ENCODE measurements around the gene CFTR. TPM values are rescaled to one million over a fixed set of nuclear protein-coding genes. Genes with fewer than 3 reads are reported as not detected.

The CFTR gene
- total RNA-seq, 2 experiments from 2014 or later: not detected

DNA sequence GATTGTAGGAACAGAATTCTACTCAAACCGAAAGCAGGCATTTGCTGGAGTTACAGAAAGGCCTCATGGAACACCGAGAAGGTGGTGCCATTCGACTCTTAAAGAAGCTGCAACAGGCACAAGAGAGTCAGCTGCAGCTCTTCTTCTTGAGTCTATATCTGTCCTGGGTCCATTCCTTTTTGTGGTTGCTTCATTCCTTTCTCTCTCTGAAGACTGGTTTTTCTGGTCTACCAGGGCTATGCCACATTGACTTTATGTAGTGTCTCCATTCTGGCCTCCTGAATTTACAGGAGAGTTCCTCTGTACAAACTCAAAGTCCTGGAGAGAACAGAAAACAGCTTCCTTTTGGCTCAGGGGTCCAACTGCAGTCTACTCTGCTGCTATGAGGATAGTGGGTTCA lies 132.8 kb downstream of the CFTR start:
- H3K27me3 Mint-ChIP-seq: no peaks in the 10 kb centered on the region
- H3K36me3 Mint-ChIP-seq: no peaks in the 10 kb centered on the region
- no peaks in the 10 kb centered on the region for H3K9me3 Mint-ChIP-seq
- POLR2A ChIA-PET: no interaction called here
- ATAC-seq (ENCODE audit: low read depth): no peak
- no peak overlapping the region for H3K27ac Mint-ChIP-seq
- no peaks in the 10 kb centered on the region for H3K4me1 Mint-ChIP-seq
- H3K4me3 Mint-ChIP-seq: no peak overlapping the region
- DNase-seq: no peak

DNA sequence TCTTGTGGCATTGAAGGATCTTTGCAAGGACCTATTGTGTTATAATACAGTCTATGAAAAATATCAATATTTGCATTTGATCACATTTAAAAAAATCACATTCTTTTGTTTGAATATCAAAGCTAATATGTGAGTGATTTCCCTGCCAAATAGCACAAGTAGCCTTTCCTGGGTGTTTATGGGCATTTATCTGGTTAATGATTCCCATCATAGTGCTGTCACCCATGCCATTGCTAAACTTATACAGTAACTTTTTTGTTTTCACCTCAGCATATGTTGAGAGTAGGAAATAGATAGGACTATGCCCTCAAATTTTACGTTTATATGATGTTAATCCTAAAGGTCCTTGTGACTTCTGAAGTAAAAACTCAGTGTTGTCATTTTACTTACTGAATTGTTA lies 136.9 kb downstream of the CFTR start:
- DNase-seq (no peak), ATAC-seq (ENCODE audit: low read depth) (no peak)
- Mint-ChIP-seq H3K4me1 (no peaks in the 10 kb centered on the region), H3K4me3 (no peak overlapping the region), H3K27me3 (no peaks in the 10 kb centered on the region), H3K9me3 (no peaks in the 10 kb centered on the region), H3K36me3 (no peaks in the 10 kb centered on the region), H3K27ac (no peak overlapping the region)
- POLR2A ChIA-PET: no interaction called here

DNA sequence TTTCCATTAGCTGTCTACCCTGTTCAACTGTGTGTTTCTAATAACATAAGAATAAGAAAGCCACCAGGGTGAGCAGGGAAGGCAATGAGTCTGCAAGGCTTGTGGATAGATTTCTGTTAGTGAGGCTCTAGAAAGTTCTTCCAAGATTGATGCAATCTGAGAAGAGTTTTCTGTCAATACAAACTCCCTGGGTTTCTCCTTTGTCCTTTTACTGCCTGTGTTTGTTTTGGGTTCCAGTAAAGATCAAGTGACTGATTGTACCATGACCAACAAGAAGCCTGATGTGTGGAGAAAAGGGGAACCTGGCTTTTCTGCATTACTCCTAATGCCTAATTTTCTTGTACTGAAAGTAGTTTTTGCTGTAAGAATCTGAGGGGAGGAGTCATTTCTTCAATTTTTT lies 139.9 kb downstream of the CFTR start:
- DNase-seq (no peak), ATAC-seq (ENCODE audit: low read depth) (no peak)
- POLR2A ChIA-PET: no interaction called here
- Mint-ChIP-seq H3K36me3 (no peaks in the 10 kb centered on the region), H3K4me1 (no peaks in the 10 kb centered on the region), H3K9me3 (no peaks in the 10 kb centered on the region), H3K27ac (no peak overlapping the region), H3K27me3 (no peaks in the 10 kb centered on the region), H3K4me3 (no peak overlapping the region)

DNA sequence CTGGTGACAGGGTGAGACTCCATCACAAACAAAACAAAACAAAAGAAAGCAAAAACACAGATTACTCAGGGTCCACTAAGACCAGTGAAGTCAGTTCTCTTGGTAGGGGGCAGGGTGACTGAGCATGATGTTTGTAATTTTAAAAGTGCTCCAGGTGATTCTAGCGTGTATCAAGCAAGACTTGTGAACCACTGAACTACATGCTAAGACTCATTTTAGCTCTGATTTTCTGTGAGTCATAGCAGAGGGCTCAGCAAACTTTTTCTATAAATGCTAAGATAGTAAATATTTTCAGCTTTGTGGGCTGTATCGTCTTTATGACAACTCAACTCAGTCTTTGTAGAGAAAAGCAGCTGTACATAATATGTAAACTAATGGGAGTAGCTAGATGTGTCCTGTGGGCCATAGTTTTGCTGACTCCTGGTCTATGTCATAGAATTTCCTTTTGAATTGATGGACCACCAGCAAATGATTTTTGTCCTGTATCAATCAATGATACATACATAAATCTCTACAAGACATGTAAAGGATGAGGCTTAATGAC lies 141.3 kb downstream of the CFTR start:
- POLR2A ChIA-PET: no interaction called here
- H3K36me3 Mint-ChIP-seq: no peaks in the 10 kb centered on the region
- no peaks in the 10 kb centered on the region for H3K4me1 Mint-ChIP-seq
- no peak overlapping the region for H3K4me3 Mint-ChIP-seq
- H3K9me3 Mint-ChIP-seq: no peaks in the 10 kb centered on the region
- DNase-seq: no peak
- no peaks in the 10 kb centered on the region for H3K27me3 Mint-ChIP-seq
- no peak overlapping the region for H3K27ac Mint-ChIP-seq
- no peak for ATAC-seq (ENCODE audit: low read depth)

DNA sequence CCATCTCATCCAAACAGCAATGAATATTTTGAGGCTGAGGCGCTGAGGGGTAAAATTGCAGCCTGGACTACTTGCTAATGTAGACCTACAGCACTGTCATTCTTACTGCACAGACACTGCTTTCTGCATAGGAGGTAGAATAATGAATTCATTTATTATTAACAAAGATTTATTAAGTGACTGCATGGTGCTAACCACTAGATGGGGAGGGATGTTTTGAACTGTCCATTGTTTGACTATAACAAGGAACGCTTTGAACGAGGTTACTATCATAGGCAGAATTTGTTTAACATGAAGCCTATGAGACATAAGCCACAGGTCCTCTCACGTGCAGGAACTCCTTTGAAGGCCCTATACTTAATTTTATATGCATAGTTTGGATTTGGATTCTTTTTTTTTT lies 143.8 kb downstream of the CFTR start:
- Mint-ChIP-seq H3K9me3 (no peaks in the 10 kb centered on the region), H3K27ac (no peak overlapping the region), H3K4me3 (no peak overlapping the region), H3K36me3 (no peaks in the 10 kb centered on the region), H3K4me1 (no peaks in the 10 kb centered on the region), H3K27me3 (no peaks in the 10 kb centered on the region)
- POLR2A ChIA-PET: no interaction called here
- ATAC-seq (ENCODE audit: low read depth): no peak
- no peak for DNase-seq

DNA sequence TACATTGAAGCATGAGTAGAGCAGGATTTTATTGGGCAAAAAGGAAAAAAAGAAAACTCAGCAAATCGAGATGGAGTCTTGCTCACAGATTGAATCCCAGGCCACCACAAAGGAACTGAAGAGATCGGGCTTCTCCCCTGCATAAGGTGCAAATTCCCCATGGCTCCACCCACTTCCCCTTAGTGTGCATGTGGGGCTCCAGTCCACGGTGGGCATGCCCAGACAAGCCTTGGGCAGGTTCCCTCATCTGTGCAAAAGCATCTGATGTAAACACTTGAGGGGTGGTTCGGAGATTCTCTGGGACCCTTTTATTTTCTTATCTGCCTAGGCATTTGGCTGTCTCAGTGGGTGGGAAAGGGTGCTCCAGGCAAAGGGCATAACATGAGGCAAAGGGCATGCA lies 150.7 kb downstream of the CFTR start:
- DNase-seq (no peak), ATAC-seq (ENCODE audit: low read depth) (no peak)
- Mint-ChIP-seq H3K36me3 (no peaks in the 10 kb centered on the region), H3K4me1 (peaks cover 2% of the 10 kb centered on the region), H3K27ac (no peak overlapping the region), H3K4me3 (no peak overlapping the region), H3K9me3 (peaks cover 4% of the 10 kb centered on the region), H3K27me3 (no peaks in the 10 kb centered on the region)
- POLR2A ChIA-PET: no interaction called here

DNA sequence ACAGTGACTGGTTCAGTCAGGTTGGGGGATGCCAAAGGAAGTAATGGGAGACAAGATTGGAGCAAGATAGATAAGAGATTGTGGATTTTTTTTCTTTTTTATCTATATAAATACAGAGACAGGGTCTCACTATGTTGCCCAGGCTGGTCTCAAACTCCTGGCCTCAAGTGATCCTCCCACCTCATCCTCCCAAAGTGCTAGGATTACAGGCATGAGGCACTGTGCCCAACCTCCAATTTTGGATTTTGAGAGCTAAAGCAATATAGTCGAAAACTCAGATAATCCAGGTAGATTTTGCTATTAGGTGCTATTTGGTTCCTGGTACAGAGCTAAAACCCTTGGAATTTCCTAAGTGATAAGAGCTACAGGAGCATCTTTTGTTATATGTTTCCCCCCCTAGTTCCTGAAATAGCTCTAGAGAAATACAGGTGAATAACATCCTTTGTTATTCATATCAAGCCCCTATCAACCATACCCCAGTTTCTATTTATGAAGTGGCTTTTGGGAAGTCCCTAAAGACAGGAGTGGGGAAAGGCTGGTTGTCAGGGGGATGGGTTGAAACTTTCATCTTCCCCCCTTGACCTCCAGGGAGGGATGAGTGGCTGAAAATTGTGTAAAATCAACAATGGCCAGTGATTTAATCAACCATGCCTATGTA lies 151.2 kb downstream of the CFTR start:
- ATAC-seq (ENCODE audit: low read depth) (no peak), DNase-seq (no peak)
- no peak overlapping the region for H3K4me3 Mint-ChIP-seq
- no peak overlapping the region for H3K27ac Mint-ChIP-seq
- H3K9me3 Mint-ChIP-seq: peaks cover 4% of the 10 kb centered on the region
- H3K4me1 Mint-ChIP-seq: peaks cover 2% of the 10 kb centered on the region
- POLR2A ChIA-PET: no interaction called here
- no peaks in the 10 kb centered on the region for H3K36me3 Mint-ChIP-seq
- no peaks in the 10 kb centered on the region for H3K27me3 Mint-ChIP-seq

DNA sequence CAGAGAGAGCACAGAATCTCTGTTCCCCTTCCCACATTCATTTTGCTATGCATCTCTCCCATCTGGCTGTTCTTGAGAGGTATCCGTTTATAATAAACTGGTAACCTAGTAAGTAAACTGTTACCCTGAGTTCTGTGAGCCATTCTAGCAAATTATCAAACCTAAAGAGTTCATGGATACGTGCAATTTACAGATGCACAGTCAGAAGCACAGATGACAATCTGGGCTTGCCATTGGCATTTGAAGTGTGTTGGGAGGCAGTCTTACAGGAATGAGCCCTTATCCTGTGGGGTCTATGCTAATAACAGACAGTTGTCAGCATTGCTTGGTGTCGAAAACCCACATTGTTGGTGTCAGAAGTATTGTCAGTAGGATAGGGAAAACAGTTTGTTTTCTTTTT lies 151.8 kb downstream of the CFTR start:
- no peak for DNase-seq
- Mint-ChIP-seq H3K36me3 (no peaks in the 10 kb centered on the region), H3K27ac (no peak overlapping the region), H3K4me1 (peaks cover 2% of the 10 kb centered on the region), H3K4me3 (no peak overlapping the region), H3K9me3 (peaks cover 4% of the 10 kb centered on the region), H3K27me3 (no peaks in the 10 kb centered on the region)
- ATAC-seq (ENCODE audit: low read depth): no peak
- POLR2A ChIA-PET: no interaction called here

DNA sequence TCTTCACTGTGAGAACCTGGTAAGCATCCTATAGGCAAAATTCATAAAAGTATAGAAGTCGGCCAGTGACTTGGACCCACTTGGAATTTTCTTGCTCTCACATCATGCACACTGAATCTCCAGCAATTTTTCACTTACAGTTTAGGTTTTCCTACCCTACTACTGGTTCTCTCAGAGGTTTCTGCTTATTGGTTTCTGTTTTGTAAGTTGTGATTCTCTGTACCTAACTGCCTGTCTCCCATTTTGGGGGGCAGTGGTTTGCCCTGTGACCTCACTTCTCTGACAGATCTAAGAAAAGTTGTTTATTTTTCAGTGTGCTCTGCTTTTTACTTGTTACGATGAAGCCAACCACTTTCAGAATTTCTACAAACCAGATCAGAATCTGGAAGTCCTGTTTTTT lies 158.1 kb downstream of the CFTR start:
- Mint-ChIP-seq H3K4me3 (no peak overlapping the region), H3K27me3 (no peaks in the 10 kb centered on the region), H3K4me1 (no peaks in the 10 kb centered on the region), H3K36me3 (no peaks in the 10 kb centered on the region), H3K27ac (no peak overlapping the region), H3K9me3 (no peaks in the 10 kb centered on the region)
- ATAC-seq (ENCODE audit: low read depth): no peak
- POLR2A ChIA-PET: no interaction called here
- DNase-seq: no peak

DNA sequence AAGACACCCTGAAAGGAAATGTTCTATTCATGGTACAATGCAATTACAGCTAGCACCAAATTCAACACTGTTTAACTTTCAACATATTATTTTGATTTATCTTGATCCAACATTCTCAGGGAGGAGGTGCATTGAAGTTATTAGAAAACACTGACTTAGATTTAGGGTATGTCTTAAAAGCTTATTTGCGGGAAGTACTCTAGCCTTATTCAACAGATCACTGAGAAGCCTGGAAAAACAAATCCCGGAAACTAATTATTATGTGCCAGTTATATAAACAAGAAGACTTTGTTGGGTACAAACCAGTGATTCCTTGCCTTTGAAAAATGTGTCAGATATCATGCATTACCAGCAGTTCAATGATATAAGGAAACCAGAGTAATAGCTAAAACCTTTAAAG lies 160.1 kb downstream of the CFTR start:
- H3K27me3 Mint-ChIP-seq: no peaks in the 10 kb centered on the region
- no peaks in the 10 kb centered on the region for H3K4me1 Mint-ChIP-seq
- no peak overlapping the region for H3K4me3 Mint-ChIP-seq
- no peaks in the 10 kb centered on the region for H3K9me3 Mint-ChIP-seq
- POLR2A ChIA-PET: no interaction called here
- no peak overlapping the region for H3K27ac Mint-ChIP-seq
- no peaks in the 10 kb centered on the region for H3K36me3 Mint-ChIP-seq
- DNase-seq (no peak), ATAC-seq (ENCODE audit: low read depth) (no peak)

DNA sequence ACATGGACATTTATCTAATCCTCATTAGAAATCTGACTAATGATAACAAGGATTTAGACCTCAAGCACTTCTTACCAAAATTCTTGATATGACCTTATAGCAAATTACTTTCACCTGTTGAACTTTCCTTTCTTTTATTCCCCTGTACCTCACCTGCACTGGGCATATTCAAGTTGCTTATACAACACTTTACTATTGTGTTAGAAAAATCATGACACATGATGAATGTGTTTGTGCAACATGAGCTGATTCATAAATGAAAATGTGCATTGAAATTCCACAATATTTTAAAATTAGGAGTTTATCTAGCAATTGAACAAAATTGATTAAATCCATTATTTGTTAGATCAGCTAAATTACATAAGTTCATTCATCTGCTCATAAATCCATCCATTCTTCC lies 160.6 kb downstream of the CFTR start:
- H3K36me3 Mint-ChIP-seq: no peaks in the 10 kb centered on the region
- DNase-seq: no peak
- H3K27me3 Mint-ChIP-seq: no peaks in the 10 kb centered on the region
- no peak for ATAC-seq (ENCODE audit: low read depth)
- POLR2A ChIA-PET: no interaction called here
- no peaks in the 10 kb centered on the region for H3K9me3 Mint-ChIP-seq
- no peak overlapping the region for H3K27ac Mint-ChIP-seq
- no peak overlapping the region for H3K4me3 Mint-ChIP-seq
- H3K4me1 Mint-ChIP-seq: no peaks in the 10 kb centered on the region

DNA sequence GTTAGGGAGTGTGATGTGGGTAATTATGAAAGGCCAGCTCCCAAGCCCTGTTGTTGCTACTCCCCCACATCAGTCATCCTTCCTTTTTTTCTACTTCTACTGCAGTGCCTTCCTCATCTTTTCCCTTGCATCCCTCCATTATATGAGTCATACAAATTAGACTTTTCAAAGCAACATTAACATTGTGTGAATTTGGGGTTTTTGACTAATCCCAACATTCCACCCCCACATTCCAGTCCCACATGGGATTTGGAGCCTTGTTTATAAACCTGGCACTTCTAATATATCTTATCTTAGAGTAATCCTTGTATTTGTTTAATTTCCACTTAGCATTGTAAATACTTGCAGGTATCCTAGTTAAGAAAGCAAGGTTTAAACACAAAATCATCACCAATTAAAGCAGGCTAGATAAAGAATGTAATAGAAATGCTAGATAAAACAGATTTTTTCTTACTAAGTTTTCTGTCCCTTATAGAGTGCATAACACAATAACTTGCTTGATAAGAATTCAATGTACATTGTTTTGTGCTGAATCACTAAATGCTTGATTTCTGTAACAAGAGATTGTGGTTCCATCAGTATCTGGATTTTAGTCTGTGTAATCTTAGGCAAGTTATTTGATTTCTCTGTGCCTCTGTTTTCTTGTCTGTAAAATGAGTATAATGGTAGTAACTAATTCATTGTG lies 165.8 kb downstream of the CFTR start:
- POLR2A ChIA-PET: no interaction called here
- Mint-ChIP-seq H3K4me3 (no peak overlapping the region), H3K27me3 (no peaks in the 10 kb centered on the region), H3K4me1 (no peaks in the 10 kb centered on the region), H3K36me3 (no peaks in the 10 kb centered on the region), H3K27ac (no peak overlapping the region), H3K9me3 (no peaks in the 10 kb centered on the region)
- ATAC-seq (ENCODE audit: low read depth): no peak
- DNase-seq: no peak

DNA sequence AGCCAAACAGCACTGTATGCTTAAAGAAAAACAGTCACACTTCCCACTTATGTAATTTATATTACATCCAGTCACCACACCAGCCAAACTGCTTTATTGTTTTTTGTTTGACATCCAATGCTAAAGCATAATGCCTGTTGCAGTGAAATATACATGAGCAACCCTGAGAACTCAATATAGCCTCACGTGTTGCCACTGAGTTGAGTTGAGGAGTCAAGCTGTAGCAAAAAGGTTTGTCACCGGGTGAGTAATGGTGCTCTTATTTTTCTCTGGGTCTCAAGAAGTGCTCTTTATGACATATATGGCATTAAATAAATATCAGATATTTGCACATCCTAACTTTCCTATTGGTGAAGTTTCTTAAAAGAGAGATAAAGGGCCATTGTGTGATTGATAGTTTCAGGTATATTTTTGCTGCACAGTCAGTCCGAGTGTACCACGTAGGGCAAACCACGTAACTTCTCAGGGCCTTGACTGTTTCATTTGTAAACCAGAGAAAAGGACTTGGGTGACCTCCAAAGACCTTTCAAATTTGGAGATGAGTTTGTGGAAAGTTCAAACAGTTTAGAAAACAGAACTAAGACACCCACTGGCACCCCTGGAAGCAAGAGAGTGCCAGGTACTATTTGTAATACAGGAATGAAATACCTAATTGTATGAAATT lies 168.5 kb downstream of the CFTR start:
- DNase-seq (no peak), ATAC-seq (ENCODE audit: low read depth) (no peak)
- POLR2A ChIA-PET: no interaction called here
- no peak overlapping the region for H3K27ac Mint-ChIP-seq
- H3K4me1 Mint-ChIP-seq: no peaks in the 10 kb centered on the region
- H3K9me3 Mint-ChIP-seq: no peaks in the 10 kb centered on the region
- no peaks in the 10 kb centered on the region for H3K27me3 Mint-ChIP-seq
- no peak overlapping the region for H3K4me3 Mint-ChIP-seq
- no peaks in the 10 kb centered on the region for H3K36me3 Mint-ChIP-seq
